HepG2 (cell line): ENCODE data around the gene ATIC. TPM values are rescaled to one million over a fixed set of nuclear protein-coding genes. Genes with fewer than 3 reads are reported as not detected.

ENCODE experiments used
- ARID3A ChIP-seq: IDR thresholded peaks from 2 replicates; pipeline ENCODE4 v1.6.1; 2012; ENCODE audit warnings: low read depth, low read length, improper control_type of control experiment
- CEBPG ChIP-seq: IDR thresholded peaks from 2 replicates; pipeline ENCODE4 v1.6.1; 2016
- DDIT3 ChIP-seq: sonication (generic); formaldehyde crosslinking; IDR thresholded peaks from 2 replicates; pipeline ENCODE4 v1.4.0; 2020; ENCODE audit warnings: mild to moderate bottlenecking, missing genetic modification reagents
- FOXK1 ChIP-seq: sonication (generic); formaldehyde crosslinking; IDR thresholded peaks from 2 replicates; pipeline ENCODE4 v1.4.0; 2020; ENCODE audit warnings: low read depth, missing genetic modification reagents, borderline replicate concordance
- GATA4 ChIP-seq: sonication (generic); IDR thresholded peaks from 2 replicates; pipeline ENCODE4 v1.6.1; 2016; ENCODE audit warnings: antibody characterized with exemption, low read depth, borderline replicate concordance
- KLF9 ChIP-seq: IDR thresholded peaks from 2 replicates; pipeline ENCODE4 v1.6.1; 2016; ENCODE audit warnings: low read depth
- NONO ChIP-seq, 2 experiments: fragments of 450-650 bp in 1 of 2; sonication (generic) in 1 of 2; formaldehyde crosslinking in 1 of 2; IDR thresholded peaks in 1 of 2; conservative IDR thresholded peaks in 1 of 2; 2 replicates each; pipeline versions ENCODE4 v1.6.1 to v1.8.0; 2017 to 2022; ENCODE audit warnings: mild to moderate bottlenecking in 1 of 2, missing genetic modification reagents in 1 of 2, moderate library complexity in 1 of 2
- STAG1 ChIP-seq: sonication (generic); formaldehyde crosslinking; IDR thresholded peaks from 2 replicates; pipeline ENCODE4 v1.4.0; 2020; ENCODE audit warnings: missing genetic modification reagents
- U2AF2 ChIP-seq: fragments of 200-400 bp; formaldehyde crosslinking; IDR thresholded peaks from 2 replicates; pipeline ENCODE4 v1.6.1; 2017; ENCODE audit warnings: low read depth, mild to moderate bottlenecking, low read length
- WIZ ChIP-seq: sonication (generic); formaldehyde crosslinking; IDR thresholded peaks from 2 replicates; pipeline ENCODE4 v1.5.1; 2020; ENCODE audit warnings: mild to moderate bottlenecking, missing genetic modification reagents
- ZC3H4 ChIP-seq: sonication (generic); formaldehyde crosslinking; IDR thresholded peaks from 2 replicates; pipeline ENCODE4 v1.4.0; 2020; ENCODE audit warnings: missing genetic modification reagents, borderline replicate concordance
- ZHX2 ChIP-seq, 2 experiments: sonication (generic) in 1 of 2; formaldehyde crosslinking in 1 of 2; IDR thresholded peaks; 2 replicates each; pipeline versions ENCODE4 v1.6.1 to v1.9.0; 2014 to 2022; ENCODE audit warnings: antibody characterized with exemption in 1 of 2, borderline replicate concordance in 1 of 2, inconsistent platforms in 1 of 2, low read depth in 1 of 2, missing genetic modification reagents in 1 of 2
- ZNF101 ChIP-seq: sonication (generic); formaldehyde crosslinking; IDR thresholded peaks from 2 replicates; pipeline ENCODE4 v1.4.0; 2020; ENCODE audit warnings: mild to moderate bottlenecking, low read depth, missing genetic modification reagents, borderline replicate concordance
- ZNF20 ChIP-seq: sonication (generic); formaldehyde crosslinking; IDR thresholded peaks from 2 replicates; pipeline ENCODE4 v1.4.0; 2020; ENCODE audit warnings: mild to moderate bottlenecking, moderate library complexity, missing genetic modification reagents
- ZNF333 ChIP-seq: sonication (generic); formaldehyde crosslinking; IDR thresholded peaks from 2 replicates; pipeline ENCODE4 v1.4.0; 2020; ENCODE audit warnings: mild to moderate bottlenecking, missing genetic modification reagents, borderline replicate concordance
- ZNF550 ChIP-seq: sonication (generic); formaldehyde crosslinking; IDR thresholded peaks from 2 replicates; pipeline ENCODE4 v1.4.0; 2020; ENCODE audit warnings: mild to moderate bottlenecking, missing genetic modification reagents, borderline replicate concordance
- ZNF562 ChIP-seq: sonication (generic); formaldehyde crosslinking; IDR thresholded peaks from 2 replicates; pipeline ENCODE4 v1.8.0; 2022; ENCODE audit warnings: missing genetic modification reagents, borderline replicate concordance
- ZNF572 ChIP-seq: sonication (generic); formaldehyde crosslinking; IDR thresholded peaks from 2 replicates; pipeline ENCODE4 v1.5.1; 2020; ENCODE audit warnings: mild to moderate bottlenecking, missing genetic modification reagents
- ZNF652 ChIP-seq: IDR thresholded peaks from 2 replicates; pipeline ENCODE4 v1.6.1; 2016; ENCODE audit warnings: low read depth, borderline replicate concordance
- ZNF678 ChIP-seq: sonication (generic); formaldehyde crosslinking; IDR thresholded peaks from 2 replicates; pipeline ENCODE4 v1.4.0; 2020; ENCODE audit warnings: mild to moderate bottlenecking, missing genetic modification reagents
- ZNF883 ChIP-seq: sonication (generic); formaldehyde crosslinking; IDR thresholded peaks from 2 replicates; pipeline ENCODE4 v1.5.1; 2020; ENCODE audit warnings: mild to moderate bottlenecking, missing genetic modification reagents; ENCODE audit errors: not compliant biosample characterization
- polyA plus RNA-seq, 8 experiments: library from polyadenylated mRNA; depleted of rRNA in 3 of 8; stranded (reverse) in 7 of 8; unstranded in 1 of 8; fragments of >200 nt; fragmentation: Illumina TruSeq in 4 of 8; extraction: Trizol in 4 of 8; gene quantifications; 2 replicates each; pipeline versions ENCODE4 v1.2.1 to v1.2.3, GENCODE V29; 2011 to 2016; ENCODE audit warnings: low read depth in 4 of 8, missing spikeins in 1 of 8, mixed read lengths in 1 of 8; ENCODE audit not compliant: insufficient read depth in 1 of 8
- total RNA-seq, 5 experiments: library from RNA; depleted of rRNA; stranded (reverse); fragments of >200 nt; fragmentation: Illumina TruSeq; extraction: Trizol; gene quantifications; 2 replicates each; pipeline ENCODE4 v1.2.3, GENCODE V29; 2016; ENCODE audit warnings: low read depth in 1 of 5

The ATIC gene
- total and polyA plus RNA-seq, 2 of the 13 experiments (the other 11 are each of a cell fraction or from before 2014, with no cell fraction given): 89.8 to 146 TPM

GRCh38 chr2:215311625-215312396 is at the start of gene ATIC (continued):
- TF ChIP-seq ZHX2 (IDR thresholded peaks at IDR 0.05; ENCODE audit: low read depth) (peak; percentile 80), ZHX2 (CRISPR knock-in tag; IDR thresholded peaks at IDR 0.05; ENCODE audit: borderline replicate concordance) (no peak), ZC3H4 (CRISPR knock-in tag) (peak; percentile 68), ZNF678 (CRISPR knock-in tag) (peak; percentile 96), NONO (IDR thresholded peaks at IDR 0.05) (no peak), NONO (CRISPR knock-in tag; conservative IDR thresholded peaks at IDR 0.05) (peak; percentile 96), KLF9 (CRISPR knock-in tag) (0 out of 2 replicates have a peak, but pooled peaks have one; percentile 51), DDIT3 (CRISPR knock-in tag) (peak; percentile 43; the same call in 1 of the 2 replicates), ZNF333 (no peak), ZNF652 (no peak), U2AF2 (peak; percentile 88), ZNF883 (peak; percentile 98), STAG1 (CRISPR knock-in tag) (peak; percentile 21; the same call in 1 of the 2 replicates), ZNF101 (CRISPR knock-in tag) (peak; percentile 98; the same call in 1 of the 2 replicates), ZNF550 (no peak), ZNF572 (CRISPR knock-in tag) (no peak), GATA4 (peak; percentile 67; the same call in 1 of the 2 replicates), ZNF20 (CRISPR knock-in tag) (no peak; the same call in 1 of the 2 replicates), FOXK1 (CRISPR knock-in tag) (peak; percentile 89), ARID3A (no peak), ZNF562 (0 out of 2 replicates have a peak, but pooled peaks have one; percentile 73), CEBPG (CRISPR knock-in tag) (0 out of 2 replicates have a peak, but pooled peaks have one; percentile 10), WIZ (CRISPR knock-in tag) (peak; percentile 97)
